Measurements from ENCODE around the gene KAT6B.
A peak's percentile ranks its signal among the peaks of the same experiment; 100 is the strongest.

Gene KAT6B

GRCh38 chr10:74960670-74961069, 134.3 kb downstream of the KAT6B start:
- DNase-seq (ENCODE audit: low read depth) = no peak
- H3K4me3 ChIP-seq (ENCODE audit: low read depth, low read length) = no peak overlapping the region
- TF ChIP-seq CTCF (IDR thresholded peaks at IDR 0.05; ENCODE audit: insufficient read depth, low read depth, low read length, missing control alignments) = no peak

GRCh38 chr10:74962517-74962916, 136.1 kb downstream of the KAT6B start:
- no peak overlapping the region for H3K4me3 ChIP-seq (ENCODE audit: low read depth, low read length)
- no peak for DNase-seq (ENCODE audit: low read depth)
- TF ChIP-seq CTCF (IDR thresholded peaks at IDR 0.05; ENCODE audit: insufficient read depth, low read depth, low read length, missing control alignments) = no peak

GRCh38 chr10:74963549-74963948, 137.1 kb downstream of the KAT6B start:
- peak; percentile 75 for DNase-seq (ENCODE audit: low read depth)
- no peak overlapping the region for H3K4me3 ChIP-seq (ENCODE audit: low read depth, low read length)
- no peak for TF ChIP-seq CTCF (IDR thresholded peaks at IDR 0.05; ENCODE audit: insufficient read depth, low read depth, low read length, missing control alignments)

- no peak overlapping the region for H3K4me3 ChIP-seq (ENCODE audit: low read depth, low read length)
- TF ChIP-seq CTCF (IDR thresholded peaks at IDR 0.05; ENCODE audit: insufficient read depth, low read depth, low read length, missing control alignments) = no peak
- DNase-seq (ENCODE audit: low read depth) = no peak
Observed at GRCh38 chr10:74967911-74968666, 141.7 kb downstream of the KAT6B start.

- TF ChIP-seq CTCF (IDR thresholded peaks at IDR 0.05; ENCODE audit: insufficient read depth, low read depth, low read length, missing control alignments) = no peak
- DNase-seq (ENCODE audit: low read depth) = no peak
Observed at GRCh38 chr10:74968667-74969061, 142.3 kb downstream of the KAT6B start.

GRCh38 chr10:74969093-74969492, 142.7 kb downstream of the KAT6B start:
- TF ChIP-seq CTCF (IDR thresholded peaks at IDR 0.05; ENCODE audit: insufficient read depth, low read depth, low read length, missing control alignments) = no peak
- no peak overlapping the region for H3K4me3 ChIP-seq (ENCODE audit: low read depth, low read length)

More at GRCh38 chr10:74968667-74969061, 142.3 kb downstream of the KAT6B start:
- H3K4me3 ChIP-seq (ENCODE audit: low read depth, low read length) = no peak overlapping the region

GRCh38 chr10:74969530-74969929, 143.1 kb downstream of the KAT6B start:
- TF ChIP-seq CTCF (IDR thresholded peaks at IDR 0.05; ENCODE audit: insufficient read depth, low read depth, low read length, missing control alignments) = no peak
- H3K4me3 ChIP-seq (ENCODE audit: low read depth, low read length) = no peak overlapping the region
- DNase-seq (ENCODE audit: low read depth) = no peak

More at GRCh38 chr10:74969093-74969492, 142.7 kb downstream of the KAT6B start:
- no peak for DNase-seq (ENCODE audit: low read depth)
